Measurements from ENCODE around the gene SPDL1. TPM values are rescaled to one million over a fixed set of nuclear protein-coding genes. Genes with fewer than 3 reads are reported as not detected.

SPDL1 gene
- total RNA-seq, 1 donor from 2014 or later, result 13.3 TPM

- no peak for DNase-seq (ENCODE audit: extremely low spot score in 2 of 2)
- no peak overlapping the region for H3K4me3 ChIP-seq
- intact Hi-C loops (cut with DNase I), result no loop called here
- no peaks in the 10 kb centered on the region for H3K4me1 ChIP-seq
- H3K36me3 ChIP-seq, result no peaks in the 10 kb centered on the region
- no peaks in the 10 kb centered on the region for H3K9me3 ChIP-seq
- no peaks in the 10 kb centered on the region for H3K27me3 ChIP-seq
- no peak overlapping the region for H3K27ac ChIP-seq
- TF ChIP-seq POLR2AphosphoS5 (IDR thresholded peaks at IDR 0.05; ENCODE audit: insufficient read depth in 1 of 2, low read depth in 1 of 2), result no peak
- TF ChIP-seq CTCF (IDR thresholded peaks at IDR 0.05), result no peak
- TF ChIP-seq POLR2A (IDR thresholded peaks at IDR 0.05), result no peak
Measured at GRCh38 chr5:169629847-169630548, 46.4 kb downstream of the SPDL1 start.

GRCh38 chr5:169631360-169631759 is 47.8 kb downstream of the SPDL1 start:
- H3K4me3 ChIP-seq, result no peak overlapping the region
- H3K27me3 ChIP-seq, result no peaks in the 10 kb centered on the region
- no peak for TF ChIP-seq POLR2A (IDR thresholded peaks at IDR 0.05)
- intact Hi-C loops (cut with DNase I), result no loop called here
- H3K36me3 ChIP-seq, result no peaks in the 10 kb centered on the region
- H3K4me1 ChIP-seq, result no peaks in the 10 kb centered on the region
- no peak for DNase-seq (ENCODE audit: extremely low spot score in 2 of 2)
- no peaks in the 10 kb centered on the region for H3K9me3 ChIP-seq
- H3K27ac ChIP-seq, result no peak overlapping the region

DNA sequence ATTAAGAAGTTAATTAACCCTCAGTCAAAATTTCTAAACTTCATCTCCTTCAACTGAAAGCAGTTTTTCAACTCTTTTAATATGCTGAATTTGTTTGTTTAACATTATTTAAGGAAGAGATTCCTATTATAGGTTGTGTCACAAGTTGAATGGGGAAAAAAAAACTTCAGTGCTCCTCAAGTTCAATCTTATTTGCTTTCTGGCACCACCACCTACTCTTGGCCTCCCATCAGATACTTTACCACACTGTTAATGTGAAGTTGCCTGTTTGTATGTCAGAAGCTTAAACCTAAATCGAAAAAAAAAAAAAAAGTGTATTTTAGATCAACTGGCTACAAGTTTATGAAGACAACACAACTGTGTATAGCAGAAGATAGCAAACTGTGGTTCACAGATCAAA is 49.4 kb downstream of the SPDL1 start:
- no peaks in the 10 kb centered on the region for H3K4me1 ChIP-seq
- H3K36me3 ChIP-seq, result no peaks in the 10 kb centered on the region
- H3K27ac ChIP-seq, result no peak overlapping the region
- H3K27me3 ChIP-seq, result peaks cover 4% of the 10 kb centered on the region
- TF ChIP-seq CTCF (IDR thresholded peaks at IDR 0.05), result no peak
- TF ChIP-seq POLR2A (IDR thresholded peaks at IDR 0.05), result no peak
- TF ChIP-seq POLR2AphosphoS5 (IDR thresholded peaks at IDR 0.05; ENCODE audit: insufficient read depth in 1 of 2, low read depth in 1 of 2), result no peak
- H3K4me3 ChIP-seq, result no peak overlapping the region
- intact Hi-C loops (cut with DNase I), result no loop called here
- no peaks in the 10 kb centered on the region for H3K9me3 ChIP-seq
- DNase-seq (ENCODE audit: extremely low spot score in 2 of 2), result no peak

- no peaks in the 10 kb centered on the region for H3K4me1 ChIP-seq
Measured at GRCh38 chr5:169634606-169635005, 51.0 kb downstream of the SPDL1 start.

DNA sequence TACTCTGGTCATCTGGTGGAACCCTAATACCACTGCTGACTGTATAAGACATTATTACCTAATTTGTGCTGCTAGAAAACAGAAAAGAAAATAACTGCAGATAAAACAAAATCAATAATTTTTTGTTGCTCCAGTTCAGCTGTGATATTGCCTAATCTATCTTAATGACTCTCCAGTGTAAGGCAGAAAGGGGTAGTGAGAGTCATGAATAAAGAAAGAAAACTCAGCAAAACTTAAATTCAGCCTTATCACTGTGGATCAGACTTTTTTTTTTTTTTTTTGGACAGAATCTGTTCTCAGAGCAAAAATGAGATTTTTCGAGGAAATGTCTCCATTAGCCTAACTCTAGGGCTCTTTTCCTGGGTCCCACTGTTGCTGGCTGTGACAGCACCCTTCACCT is 52.4 kb downstream of the SPDL1 start:
- intact Hi-C loops (cut with DNase I), result no loop called here
- TF ChIP-seq CTCF (IDR thresholded peaks at IDR 0.05) (no peak), POLR2AphosphoS5 (IDR thresholded peaks at IDR 0.05; ENCODE audit: insufficient read depth in 1 of 2, low read depth in 1 of 2) (no peak), POLR2A (IDR thresholded peaks at IDR 0.05) (no peak)
- peaks cover 4% of the 10 kb centered on the region for H3K27me3 ChIP-seq
- DNase-seq (ENCODE audit: extremely low spot score in 2 of 2), result no peak
- H3K9me3 ChIP-seq, result no peaks in the 10 kb centered on the region
- H3K36me3 ChIP-seq, result no peaks in the 10 kb centered on the region
- no peaks in the 10 kb centered on the region for H3K4me1 ChIP-seq
- H3K27ac ChIP-seq, result no peak overlapping the region
- H3K4me3 ChIP-seq, result no peak overlapping the region

More at GRCh38 chr5:169634606-169635005, 51.0 kb downstream of the SPDL1 start:
- no peaks in the 10 kb centered on the region for H3K9me3 ChIP-seq
- no peak overlapping the region for H3K4me3 ChIP-seq
- H3K27ac ChIP-seq, result no peak overlapping the region
- peaks cover 4% of the 10 kb centered on the region for H3K27me3 ChIP-seq
- no peak for TF ChIP-seq CTCF (IDR thresholded peaks at IDR 0.05)
- TF ChIP-seq POLR2A (IDR thresholded peaks at IDR 0.05), result no peak
- no peak for TF ChIP-seq POLR2AphosphoS5 (IDR thresholded peaks at IDR 0.05; ENCODE audit: insufficient read depth in 1 of 2, low read depth in 1 of 2)
- DNase-seq (ENCODE audit: extremely low spot score in 2 of 2), result no peak
- no peaks in the 10 kb centered on the region for H3K36me3 ChIP-seq
- intact Hi-C loops (cut with DNase I), result no loop called here
